ENCODE data around the gene CDC14B. TPM values are rescaled to one million over a fixed set of nuclear protein-coding genes. Genes with fewer than 3 reads are reported as not detected.
"Not testable (repeated sequence)": the region's sequence is repeated elsewhere in the genome, so short reads cannot be mapped to it uniquely, and the experiment has no call there.

CDC14B gene
- 4.8 and 7.5 TPM in 2 replicates for total RNA-seq

DNA sequence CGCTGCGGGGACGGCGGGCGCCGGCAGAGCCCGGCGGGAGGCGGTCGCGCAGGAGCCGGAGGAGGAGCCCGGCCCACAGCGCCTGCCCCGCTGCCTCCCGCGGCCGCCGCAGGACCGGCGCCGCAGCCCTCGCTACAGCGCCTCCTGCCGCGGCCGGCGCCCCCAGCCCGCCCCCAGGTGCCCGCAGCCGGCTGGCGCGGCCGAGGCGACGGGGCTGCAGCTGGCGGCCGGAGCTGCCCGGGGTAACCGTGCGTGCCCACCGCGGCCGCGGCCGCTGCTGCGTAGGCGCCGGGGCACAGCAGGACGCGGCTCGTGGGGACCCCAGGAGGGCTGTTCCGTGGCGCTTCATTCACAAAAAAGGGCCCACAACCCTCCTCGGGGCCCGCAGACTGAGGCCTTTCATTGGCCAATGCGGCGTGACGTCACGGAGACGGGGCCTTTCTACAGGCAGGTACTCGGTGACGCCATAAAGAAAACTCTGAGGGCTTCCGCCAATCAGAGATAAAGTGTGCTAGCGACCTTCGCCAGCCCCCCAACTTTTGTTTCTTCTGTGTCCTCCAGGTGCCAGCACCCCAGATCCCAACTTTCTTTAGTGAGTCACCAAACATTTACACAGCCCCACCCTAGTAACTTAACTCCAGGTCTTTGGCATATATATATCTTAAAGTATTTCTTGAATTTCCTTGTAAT lies at the start of gene CDC14B:
Gene CDC14B (minus strand): TSS at position 353 of the 690 bp plus-strand sequence. CDS start 465 bp downstream, outside the sequence.
- DNase-seq (ENCODE audit: low read depth in 2 of 2), result peak; percentile 70 to 91

DNA sequence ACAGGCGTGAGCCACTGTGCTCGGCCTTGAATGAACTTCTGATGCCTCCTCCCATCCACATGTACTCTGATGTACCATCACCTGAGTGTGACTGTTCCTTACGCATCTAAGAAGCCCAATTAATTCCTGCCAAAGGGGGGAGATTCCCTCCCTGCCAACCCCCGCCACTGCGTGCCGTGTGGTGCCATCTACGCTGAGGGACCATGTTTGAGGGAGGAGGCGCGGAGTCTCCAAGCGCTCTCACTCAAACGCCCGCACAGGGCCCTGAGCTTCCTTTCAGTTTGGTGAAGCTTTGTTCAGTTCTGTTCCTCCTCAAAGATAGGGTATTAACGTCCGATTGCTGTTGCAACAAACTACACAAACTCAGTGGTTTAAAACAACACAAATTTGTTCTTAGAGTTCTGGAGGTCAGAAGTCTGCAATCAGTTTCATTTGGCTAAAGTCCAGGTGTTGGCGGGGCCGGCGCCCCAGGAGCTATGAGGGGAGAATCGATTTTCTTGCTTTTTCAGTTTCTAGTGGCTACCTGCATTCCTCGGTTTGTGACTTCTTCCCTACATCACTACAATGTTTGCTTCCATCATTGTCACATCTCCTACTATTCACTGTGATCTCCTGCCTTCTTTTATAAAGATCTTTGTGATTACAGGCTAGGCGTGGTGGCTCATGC lies 49.4 kb upstream of the CDC14B start:
- DNase-seq (ENCODE audit: low read depth in 2 of 2), result no peak

DNA sequence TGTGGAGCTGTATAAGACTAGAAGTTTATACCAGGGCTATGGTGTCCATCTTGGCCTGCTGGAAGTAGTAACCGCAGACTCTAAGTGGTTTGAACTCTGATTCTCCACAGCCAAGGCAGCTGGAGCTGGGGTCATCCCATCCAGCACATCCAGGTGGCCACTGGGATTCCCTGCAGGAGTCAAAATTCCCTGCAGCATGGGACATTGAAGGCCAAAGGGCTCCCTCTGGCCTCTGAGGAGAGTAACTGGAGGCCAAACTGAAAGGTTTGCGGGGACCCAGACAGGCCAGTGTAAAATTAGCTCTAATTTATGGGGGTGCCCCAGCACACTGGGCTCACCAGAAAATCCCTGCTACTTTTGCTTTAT lies 47.7 kb upstream of the CDC14B start:
- DNase-seq (ENCODE audit: low read depth in 2 of 2), result no peak

DNA sequence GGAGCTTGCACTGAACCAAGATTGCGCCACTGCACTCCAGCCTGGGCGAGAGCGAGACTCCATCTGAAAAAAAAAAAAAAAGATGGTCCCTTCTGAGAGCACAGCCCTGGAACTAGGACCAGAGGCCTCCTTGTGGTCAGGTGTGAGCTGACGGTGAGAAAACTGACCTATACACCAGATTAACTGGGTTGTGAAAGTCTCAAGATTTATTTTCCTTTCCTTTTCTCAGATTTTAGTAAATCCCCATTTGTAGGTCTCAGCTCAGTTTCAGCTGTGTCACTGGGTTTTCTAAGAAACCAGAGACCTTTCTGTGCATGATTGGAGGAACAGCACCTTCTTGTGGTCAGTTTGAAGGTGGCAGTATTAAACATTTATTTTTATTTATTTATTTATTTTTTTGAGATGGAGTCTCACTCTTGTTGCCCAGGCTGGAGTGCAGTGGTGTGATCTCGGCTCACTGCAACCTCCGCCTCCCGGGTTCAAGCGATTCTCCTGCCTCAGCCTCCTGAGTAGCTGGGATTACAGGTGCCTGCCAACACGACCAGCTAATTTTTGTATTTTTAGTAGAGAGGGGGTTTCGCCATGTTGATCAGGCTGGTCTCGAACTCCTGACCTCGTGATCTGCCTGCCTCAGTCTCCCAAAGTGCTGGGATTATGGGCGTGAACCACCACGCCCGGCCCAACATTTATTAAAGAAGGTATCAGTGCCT lies 47.2 kb upstream of the CDC14B start:
- peak; percentile 79 to 80 for DNase-seq (ENCODE audit: low read depth in 2 of 2)

DNA sequence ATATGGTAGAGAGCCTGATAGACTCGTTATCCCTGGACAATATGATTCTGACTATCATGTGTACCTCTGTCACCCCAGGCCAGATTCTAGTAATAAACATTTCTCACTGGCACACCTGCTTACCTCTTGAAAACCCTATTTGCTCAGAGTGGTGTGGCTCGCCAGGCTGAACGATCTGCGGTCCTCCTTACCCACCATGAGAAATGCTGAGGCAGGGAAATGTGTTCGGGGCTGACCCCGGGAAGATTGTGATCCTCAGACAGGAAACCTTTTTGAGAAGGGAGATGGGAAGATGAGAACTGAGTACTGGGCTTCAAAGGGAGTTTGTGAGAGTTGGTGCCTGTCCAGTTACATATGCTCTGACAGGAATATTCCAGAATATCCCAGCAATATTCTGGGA lies 46.1 kb upstream of the CDC14B start:
- no peak for DNase-seq (ENCODE audit: low read depth in 2 of 2)

DNA sequence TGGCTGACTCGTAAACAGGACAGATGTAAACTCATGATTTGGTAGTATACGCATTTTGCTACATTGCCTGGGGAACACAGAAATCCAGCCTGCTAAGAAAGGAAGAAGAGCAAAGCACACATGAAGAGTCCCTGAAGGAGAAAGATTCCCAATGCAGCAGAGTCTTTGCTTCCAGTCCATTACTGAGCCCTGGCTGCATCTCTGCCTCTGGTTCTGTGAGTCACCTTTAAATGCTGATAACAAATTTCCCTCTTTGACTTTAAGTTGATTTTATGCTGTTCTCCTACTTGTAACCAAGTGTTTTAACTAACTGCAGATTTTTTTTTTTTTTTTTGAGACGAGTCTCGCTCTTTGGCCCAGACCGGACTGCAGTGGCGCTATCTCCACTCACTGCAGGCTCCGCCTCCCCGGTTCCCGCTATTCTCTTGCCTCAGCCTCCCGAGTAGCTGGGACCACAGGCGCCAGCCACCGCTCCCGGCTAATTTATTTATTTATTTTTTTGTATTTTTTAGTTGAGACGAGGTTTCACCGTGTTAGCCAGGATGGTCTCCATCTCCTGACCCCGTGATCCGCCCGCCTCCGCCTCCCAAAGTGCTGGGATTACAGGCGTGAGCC lies 44.0 kb upstream of the CDC14B start:
- DNase-seq (ENCODE audit: low read depth in 2 of 2), result no peak

DNA sequence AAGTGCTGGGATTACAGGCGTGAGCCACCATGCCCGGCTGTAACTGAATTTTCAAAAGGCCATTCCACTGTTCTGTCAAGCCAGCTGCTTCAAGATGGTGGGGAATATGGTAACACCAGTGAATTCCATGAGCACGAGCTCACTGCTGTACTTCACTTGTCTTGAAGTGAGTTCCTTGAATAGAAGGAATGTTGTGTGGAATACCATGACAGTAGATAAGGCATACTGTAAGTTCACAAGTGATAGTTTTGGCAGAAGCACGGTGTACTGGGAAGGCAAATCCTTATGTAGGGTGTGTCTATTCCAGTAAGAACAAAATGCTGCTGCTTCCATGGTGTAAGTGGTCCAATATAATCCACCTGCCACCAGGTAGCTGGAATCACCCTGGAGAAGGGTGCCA lies 42.1 kb upstream of the CDC14B start:
- DNase-seq (ENCODE audit: low read depth in 2 of 2), result no peak

DNA sequence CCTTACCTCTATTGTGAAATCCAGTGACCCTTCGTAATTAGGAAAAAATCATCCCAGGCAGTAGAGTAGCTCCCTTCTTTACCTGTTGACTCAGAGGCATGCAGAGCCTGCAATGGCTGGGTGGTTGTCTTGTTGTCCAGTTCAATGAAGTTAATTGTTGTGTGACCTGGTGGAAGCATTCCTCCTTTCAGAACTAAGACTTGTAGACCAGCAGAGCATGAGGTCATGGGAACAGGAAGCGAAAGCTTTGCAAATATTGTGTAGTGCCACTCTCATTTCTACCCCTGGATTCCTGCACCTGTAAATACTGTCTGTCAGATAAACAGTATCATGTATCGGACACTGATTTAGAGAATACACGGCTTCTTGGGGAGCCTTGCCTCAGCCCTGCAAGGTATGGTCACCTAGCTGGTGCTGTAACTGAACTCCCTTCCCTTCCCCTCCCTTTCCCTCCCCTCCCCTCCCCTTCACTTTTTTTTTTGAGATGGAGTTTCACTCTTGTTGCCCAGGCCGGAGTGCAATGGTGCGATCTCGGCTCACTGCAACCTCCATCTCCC lies 41.1 kb upstream of the CDC14B start:
- DNase-seq (ENCODE audit: low read depth in 2 of 2), result peak in 1 of 2 donors; percentile 16

DNA sequence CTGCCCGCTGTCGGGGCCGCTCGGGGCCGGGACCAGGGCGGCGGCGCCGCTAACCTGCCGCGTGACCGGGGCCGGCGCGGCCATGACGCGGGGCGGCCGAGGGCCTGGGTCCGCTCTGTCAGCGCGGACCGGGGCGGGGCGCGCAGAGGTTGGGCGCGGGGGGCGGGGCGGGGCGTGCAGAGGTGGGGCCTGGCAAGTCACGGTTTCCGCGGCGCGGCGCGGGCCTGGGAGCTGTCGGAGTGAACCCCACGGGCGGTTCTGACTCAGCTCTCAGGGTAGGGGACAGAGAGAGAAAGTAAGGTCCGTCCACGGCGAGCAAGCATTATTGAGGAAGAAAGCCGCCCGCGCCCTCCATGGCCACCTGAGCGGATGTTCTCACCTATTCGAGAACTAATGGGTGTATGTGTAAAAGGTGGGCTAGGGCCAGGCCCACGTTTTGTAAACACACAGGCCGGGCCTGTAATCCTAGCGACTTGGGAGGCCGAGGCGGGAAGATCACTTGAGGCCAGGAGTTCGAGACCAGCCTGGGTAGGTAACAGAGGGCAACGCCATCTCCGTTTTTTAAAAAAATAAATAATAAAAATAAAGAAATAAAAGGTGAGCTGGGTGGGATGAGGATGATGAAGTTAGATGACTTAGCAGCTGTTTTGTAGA lies 35.7 kb upstream of the CDC14B start, which contains the start of gene PRXL2C:
Gene PRXL2C (minus strand): TSS at position 120 of the 654 bp plus-strand sequence. CDS start 36 bp downstream, at position 84.
- DNase-seq (ENCODE audit: low read depth in 2 of 2), result peak; percentile 81 to 87

DNA sequence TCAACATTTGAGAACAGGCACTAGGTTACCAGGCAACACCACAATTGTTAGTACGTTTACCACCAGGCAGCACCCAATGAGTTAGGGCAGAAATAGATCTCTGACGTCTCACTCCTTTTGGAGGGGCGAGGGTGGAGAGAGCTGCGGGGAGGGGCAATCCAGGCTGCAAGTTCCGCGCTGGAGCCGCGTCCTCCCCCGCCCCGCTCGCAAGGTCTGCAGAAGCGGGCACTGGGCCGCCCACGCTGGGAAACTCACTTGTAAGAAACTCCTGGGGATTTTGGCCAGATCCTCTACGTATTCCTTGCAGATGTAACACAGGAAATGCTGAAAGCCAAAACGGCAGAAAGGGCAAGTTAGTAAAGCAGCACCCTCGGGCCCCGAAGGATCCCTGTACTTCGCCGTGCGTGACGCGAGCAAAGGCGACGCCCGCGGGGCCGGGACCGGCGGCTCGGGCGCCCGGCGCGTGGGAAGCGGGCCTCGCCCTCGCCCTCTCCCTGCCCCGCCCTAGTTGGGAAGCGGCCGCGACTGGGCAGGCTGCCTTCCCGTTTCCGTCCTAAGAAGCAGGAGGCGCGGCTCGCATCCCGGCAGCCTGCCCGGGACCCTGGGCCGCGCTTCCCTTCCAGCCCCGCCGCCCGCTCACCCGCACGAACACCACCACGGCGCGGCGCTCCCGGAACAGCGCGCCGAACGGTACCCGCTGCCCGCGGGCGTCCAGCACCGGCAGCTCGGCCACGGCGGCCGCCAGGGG lies 35.0 kb upstream of the CDC14B start:
- peak; percentile 94 to 95 for DNase-seq (ENCODE audit: low read depth in 2 of 2)

DNA sequence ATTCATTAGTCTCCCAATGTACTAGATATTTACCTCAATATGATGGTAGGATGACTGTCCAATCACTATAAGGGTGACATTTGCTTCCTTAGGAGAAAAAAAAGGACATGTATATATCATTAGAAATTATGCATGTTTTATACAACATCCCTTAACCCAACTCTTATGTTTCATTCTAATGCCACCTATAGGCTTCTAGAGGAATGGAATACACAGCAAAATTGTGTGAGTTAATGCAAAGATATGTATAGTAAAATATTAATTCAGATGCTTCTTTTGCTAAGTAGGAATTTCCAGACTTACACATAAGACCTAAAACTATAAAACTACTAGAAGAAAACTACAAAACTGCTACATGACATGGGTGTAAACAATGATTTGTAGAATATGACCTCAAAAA lies 32.0 kb upstream of the CDC14B start:
- DNase-seq (ENCODE audit: low read depth in 2 of 2), result peak; percentile 37 to 47

DNA sequence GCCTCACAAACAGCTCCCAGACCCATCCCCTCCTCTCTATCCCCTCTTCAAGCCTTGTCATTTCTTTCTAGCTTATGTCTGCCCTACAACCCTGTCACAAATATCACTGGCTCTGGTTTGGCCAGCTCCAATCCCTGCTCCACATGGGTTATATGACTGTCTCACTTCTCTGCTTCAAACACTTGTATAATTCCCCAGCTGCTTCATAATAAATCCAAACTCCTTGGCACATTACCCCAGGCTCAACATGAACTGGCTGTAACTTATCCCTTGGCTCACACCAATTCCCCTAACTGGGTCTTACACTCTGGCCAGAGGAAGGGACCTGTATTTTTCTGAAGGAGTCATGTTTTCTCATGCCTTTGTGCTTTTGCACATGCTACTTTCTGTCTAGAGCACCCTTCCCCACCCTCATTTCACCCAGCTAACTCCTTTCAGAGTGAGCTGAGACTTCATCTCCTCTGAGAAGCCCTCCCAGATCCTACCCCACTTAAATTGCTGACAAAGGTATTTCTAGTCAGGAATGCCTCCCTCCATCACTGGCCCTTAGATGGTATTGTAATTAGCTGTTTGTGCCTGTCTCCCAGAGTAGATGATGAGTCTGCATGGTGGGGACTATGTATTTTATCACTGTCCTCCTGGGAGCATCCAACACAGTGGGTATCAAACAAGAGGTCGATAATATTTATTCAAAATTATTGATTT lies 30.1 kb upstream of the CDC14B start:
- DNase-seq (ENCODE audit: low read depth in 2 of 2), result no peak

DNA sequence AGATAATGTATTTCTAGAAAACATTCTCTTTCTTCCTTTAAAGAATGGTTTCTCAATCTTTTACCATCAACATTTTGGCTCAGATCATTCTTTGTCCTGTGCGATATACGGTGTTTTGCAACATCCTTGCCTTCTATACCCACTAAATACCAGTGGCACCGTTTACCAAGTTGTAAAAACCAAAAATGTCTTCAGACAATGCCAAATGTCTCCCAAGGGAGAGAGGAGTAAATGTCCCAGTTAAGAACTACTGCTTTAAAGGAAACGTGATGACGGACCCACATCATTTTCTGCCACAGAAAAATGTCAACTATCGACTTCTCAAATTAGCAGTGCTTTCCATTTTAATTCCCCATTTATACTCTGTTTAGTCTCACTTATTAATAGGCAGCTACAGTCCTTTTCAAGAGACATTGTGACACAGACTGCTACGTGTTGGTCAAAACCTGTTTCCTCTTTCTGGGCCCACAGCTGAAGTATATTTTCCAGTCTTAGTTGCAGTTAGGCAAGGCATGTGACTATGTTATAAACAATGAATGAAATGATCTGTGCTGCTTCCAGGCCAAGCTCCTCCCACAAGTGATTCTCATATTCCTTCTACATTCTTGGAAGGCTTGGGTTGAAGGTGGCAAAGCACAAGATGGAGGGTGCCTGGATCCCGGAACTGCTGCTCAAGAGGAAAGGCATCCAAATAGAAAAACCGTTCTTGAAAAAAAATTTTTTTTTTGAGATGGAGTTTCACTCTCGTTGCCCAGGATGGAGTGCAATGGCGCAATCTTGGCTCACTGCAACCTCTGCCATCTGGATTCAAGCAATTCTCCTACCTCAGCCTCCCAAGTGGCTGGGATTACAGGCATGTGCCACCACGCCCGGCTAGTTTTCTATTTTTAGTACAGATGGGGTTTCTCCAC lies 26.7 kb upstream of the CDC14B start:
- DNase-seq (ENCODE audit: low read depth in 2 of 2), result peak; percentile 22 to 44

DNA sequence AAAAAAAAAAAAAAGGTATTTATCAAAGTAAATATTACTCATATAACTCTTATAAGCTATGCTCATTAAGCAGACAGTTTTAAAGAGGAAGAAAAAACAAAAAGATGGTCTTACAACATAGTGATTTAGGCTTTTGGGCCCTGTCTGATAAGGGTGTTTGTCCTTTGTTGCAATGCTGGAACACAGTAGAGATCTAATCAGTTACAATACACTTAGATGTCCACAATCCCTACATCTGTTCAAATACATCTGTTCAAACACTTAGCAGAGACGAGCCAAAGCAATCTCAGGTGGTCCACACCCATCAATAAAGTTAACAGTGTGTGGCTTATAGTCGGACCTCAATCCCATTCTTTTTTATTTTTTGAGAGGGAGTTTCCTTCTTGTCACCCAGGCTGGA lies 24.5 kb upstream of the CDC14B start:
- DNase-seq (ENCODE audit: low read depth in 2 of 2), result no peak

DNA sequence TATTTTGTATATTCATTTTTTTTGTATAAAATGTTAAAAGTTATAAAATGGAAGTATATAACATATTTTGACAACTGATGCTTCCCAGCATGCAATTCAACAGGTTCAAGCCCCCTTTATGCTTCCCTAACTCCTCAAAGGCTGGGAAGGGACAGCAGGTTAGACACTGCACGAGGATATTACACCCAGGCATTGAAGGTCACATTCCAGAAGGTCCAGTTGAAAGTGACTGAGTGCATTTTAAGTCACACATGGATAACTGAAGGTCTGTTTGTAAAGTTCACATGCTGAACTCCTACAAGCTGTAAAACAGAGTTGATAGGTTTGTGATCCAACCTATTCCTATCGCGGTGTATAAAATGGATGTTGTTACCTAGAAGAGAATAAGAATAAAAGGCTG lies 21.9 kb upstream of the CDC14B start:
- no peak for DNase-seq (ENCODE audit: low read depth in 2 of 2)

DNA sequence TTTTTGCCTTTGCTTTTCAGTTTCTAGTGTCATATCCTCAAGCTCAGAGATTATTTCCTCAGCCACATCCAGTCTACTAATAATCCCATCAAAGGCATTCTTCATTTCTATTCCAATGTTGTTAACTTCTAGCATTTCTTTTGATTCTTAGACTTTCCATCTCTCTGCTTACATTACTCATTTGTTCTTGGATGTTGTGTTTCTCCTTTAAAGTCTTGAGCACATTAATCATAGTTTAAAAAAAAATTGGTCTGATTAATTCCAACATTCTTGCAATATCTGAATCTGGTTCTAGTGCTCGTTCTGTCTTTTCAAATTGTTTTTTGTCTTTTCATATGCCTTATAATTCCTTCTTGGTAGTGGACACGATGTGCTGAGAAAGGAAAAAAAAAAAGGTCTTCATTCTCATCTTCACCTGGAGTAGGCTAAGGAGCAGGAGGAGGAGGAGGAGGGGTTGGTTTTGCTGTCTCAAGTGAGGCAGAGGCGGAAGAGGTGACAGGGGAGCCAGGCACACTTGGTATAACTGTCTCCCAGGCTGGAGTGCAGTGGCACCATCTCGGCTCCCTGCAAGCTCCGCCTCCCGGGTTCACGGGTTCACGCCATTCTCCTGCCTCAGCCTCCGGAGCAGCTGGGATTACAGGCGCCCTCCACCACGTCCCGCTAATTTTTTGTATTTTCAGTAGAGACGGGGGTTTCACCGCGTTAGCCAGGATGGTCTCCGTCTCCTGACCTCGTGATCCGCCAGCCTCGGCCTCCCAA lies 19.1 kb upstream of the CDC14B start:
- no peak for DNase-seq (ENCODE audit: low read depth in 2 of 2)

DNA sequence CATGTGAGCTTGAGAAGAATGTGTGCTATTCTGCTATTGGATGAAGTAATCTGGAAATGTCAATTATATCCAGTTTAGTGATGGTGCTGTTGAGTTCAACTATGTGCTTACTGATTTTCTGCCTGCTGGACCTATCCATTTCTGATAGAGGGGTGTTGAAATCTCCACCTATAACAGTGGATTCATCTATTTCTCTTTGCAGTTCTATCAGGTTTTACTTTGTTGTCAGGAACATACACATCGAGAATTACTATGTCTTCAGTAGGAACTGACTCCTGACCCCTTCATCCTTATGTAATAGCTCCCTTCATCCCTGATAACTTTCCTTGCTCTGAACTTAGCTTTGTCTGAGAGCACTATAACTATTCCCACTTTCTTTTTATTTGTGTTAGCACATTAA lies 16.7 kb upstream of the CDC14B start:
- DNase-seq (ENCODE audit: low read depth in 2 of 2), result no peak

DNA sequence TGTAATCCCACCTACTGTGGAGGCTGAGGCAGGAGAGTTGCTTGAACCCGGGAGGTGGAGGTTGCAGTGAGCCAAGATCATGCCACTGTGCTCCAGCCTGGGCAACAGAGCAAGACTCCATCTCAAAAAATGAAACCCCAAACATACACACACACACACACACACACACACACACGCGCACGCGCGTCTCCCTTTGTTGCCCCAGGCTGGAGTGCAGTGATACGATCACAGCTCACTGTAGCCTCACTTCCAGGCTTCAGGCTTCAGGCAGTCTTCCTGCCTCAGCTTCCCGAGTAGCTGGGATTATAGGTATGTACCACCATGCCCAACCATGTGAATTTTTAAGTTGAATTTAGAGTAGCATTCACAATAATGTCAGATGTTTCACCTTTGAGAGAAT lies 13.9 kb upstream of the CDC14B start:
- DNase-seq (ENCODE audit: low read depth in 2 of 2), result not testable (repeated sequence)
